ENCODE measurements around the gene ATP6V0A1. TPM values are rescaled to one million over a fixed set of nuclear protein-coding genes. Genes with fewer than 3 reads are reported as not detected.

The ATP6V0A1 gene
- total RNA-seq, 5 donors from 2014 or later (not counting 1 experiment from before 2014, with no cell fraction given), result 11.1 to 18.0 (median 14.9) TPM

- H3K4me1 ChIP-seq (ENCODE audit: control insufficient read depth in 1 of 2, extremely low read depth in 1 of 2, insufficient read depth in 2 of 2, low read length in 2 of 2), result peaks cover 2 to 6% of the 10 kb centered on the region in 2 experiments
- ATAC-seq (replicated peaks in 1 of 4), result no peak
- no peaks in the 10 kb centered on the region for H3K9me3 ChIP-seq
- DNase-seq, result no peak
- no peak overlapping the region for H3K27ac ChIP-seq (ENCODE audit: low read length)
- no peak overlapping the region for H3K4me3 ChIP-seq (ENCODE audit: control insufficient read depth in 1 of 2, extremely low read depth in 1 of 2, low read length in 1 of 2)
- H3K36me3 ChIP-seq (ENCODE audit: control insufficient read depth in 2 of 2, extremely low read depth in 1 of 2, insufficient read depth in 1 of 2, low read length in 1 of 2), result peaks cover 0 to 10% of the 10 kb centered on the region in 2 donors
- no peaks in the 10 kb centered on the region for H3K27me3 Mint-ChIP-seq
- peaks cover 5% of the 10 kb centered on the region for H3K36me3 Mint-ChIP-seq
- CTCF ChIA-PET, result interaction anchor here (0.6 to 1.6 kb wide), 3 partner anchors 83 to 86 kb away, joined by 4 to 5 read pairs (median 4); no protein-coding TSS in a partner anchor
- H3K4me3 Mint-ChIP-seq, result no peak overlapping the region
- 100% methylated on average over 5 of the region's 11 CpGs for WGBS (ENCODE audit: insufficient coverage)
- H3K9me3 Mint-ChIP-seq, result no peaks in the 10 kb centered on the region
- POLR2A ChIA-PET, result interaction anchor here in 1 of 2 donors (0.6 kb wide), 1 partner anchor 81 kb away, joined by 3 read pairs; no protein-coding TSS in a partner anchor
- peaks cover 5% of the 10 kb centered on the region in 3 donors for H3K4me1 Mint-ChIP-seq
- H3K27me3 ChIP-seq (replicated peaks in 1 of 2; ENCODE audit: control insufficient read depth in 2 of 2, extremely low read depth in 1 of 2, insufficient read depth in 2 of 2, low read length in 1 of 2), result peaks cover 0 to 7% of the 10 kb centered on the region in 2 experiments
- H3K27ac Mint-ChIP-seq, result no peak overlapping the region
These were observed 55.6 kb downstream of the ATP6V0A1 start for GRCh38 chr17:42514279-42514678.

- Histone ChIP-seq H3K27me3 (replicated peaks in 1 of 2; ENCODE audit: control insufficient read depth in 2 of 2, extremely low read depth in 1 of 2, insufficient read depth in 2 of 2, low read length in 1 of 2) (peaks cover 0 to 7% of the 10 kb centered on the region in 2 experiments), H3K27ac (ENCODE audit: low read length) (no peak overlapping the region), H3K4me1 (ENCODE audit: control insufficient read depth in 1 of 2, extremely low read depth in 1 of 2, insufficient read depth in 2 of 2, low read length in 2 of 2) (peaks cover 2 to 6% of the 10 kb centered on the region in 2 experiments), H3K36me3 (ENCODE audit: control insufficient read depth in 2 of 2, extremely low read depth in 1 of 2, insufficient read depth in 1 of 2, low read length in 1 of 2) (peaks cover 0 to 10% of the 10 kb centered on the region in 2 donors), H3K4me3 (ENCODE audit: control insufficient read depth in 1 of 2, extremely low read depth in 1 of 2, low read length in 1 of 2) (no peak overlapping the region), H3K9me3 (no peaks in the 10 kb centered on the region)
- Mint-ChIP-seq H3K4me3 (no peak overlapping the region), H3K9me3 (no peaks in the 10 kb centered on the region), H3K27ac (no peak overlapping the region), H3K27me3 (no peaks in the 10 kb centered on the region), H3K36me3 (peaks cover 3% of the 10 kb centered on the region), H3K4me1 (peaks cover 5% of the 10 kb centered on the region in 3 donors)
- WGBS (ENCODE audit: insufficient coverage), result 92% methylated on average over 7 of the region's 8 CpGs
- CTCF ChIA-PET, result interaction anchor here (0.6 to 1.6 kb wide), 6 partner anchors 28 to 302 kb away, joined by 3 to 10 read pairs (median 4); no protein-coding TSS in a partner anchor
- no peak for ATAC-seq (replicated peaks in 1 of 4)
- no peak for DNase-seq
- POLR2A ChIA-PET, result no interaction called here
These were observed 56.2 kb downstream of the ATP6V0A1 start for GRCh38 chr17:42514867-42515266.

- H3K27me3 ChIP-seq (replicated peaks in 1 of 2; ENCODE audit: control insufficient read depth in 2 of 2, extremely low read depth in 1 of 2, insufficient read depth in 2 of 2, low read length in 1 of 2), result peaks cover 0 to 13% of the 10 kb centered on the region in 2 experiments
- DNase-seq, result peak; percentile 53 to 87 (median 78)
- H3K4me1 ChIP-seq (ENCODE audit: control insufficient read depth in 1 of 2, extremely low read depth in 1 of 2, insufficient read depth in 2 of 2, low read length in 2 of 2), result peaks cover 2 to 6% of the 10 kb centered on the region in 2 experiments
- Mint-ChIP-seq H3K4me1 (peaks cover 5% of the 10 kb centered on the region in 3 donors), H3K27ac (no peak overlapping the region), H3K4me3 (no peak overlapping the region), H3K9me3 (no peaks in the 10 kb centered on the region), H3K27me3 (no peaks in the 10 kb centered on the region), H3K36me3 (peaks cover 13% of the 10 kb centered on the region)
- H3K4me3 ChIP-seq (ENCODE audit: control insufficient read depth in 1 of 2, extremely low read depth in 1 of 2, low read length in 1 of 2), result no peak overlapping the region
- 0% methylated on average over 4 of the region's 9 CpGs for WGBS (ENCODE audit: insufficient coverage)
- H3K36me3 ChIP-seq (ENCODE audit: control insufficient read depth in 2 of 2, extremely low read depth in 1 of 2, insufficient read depth in 1 of 2, low read length in 1 of 2), result peaks cover 0 to 7% of the 10 kb centered on the region in 2 donors
- ChIA-PET POLR2A (no interaction called here), CTCF (interaction anchor here (0.6 to 1.5 kb wide), 6 partner anchors 11 to 194 kb away, joined by 3 to 5 read pairs (median 3); no protein-coding TSS in a partner anchor)
- H3K27ac ChIP-seq (ENCODE audit: low read length), result no peak overlapping the region
- no peaks in the 10 kb centered on the region for H3K9me3 ChIP-seq
- peak; percentile 78 to 96 (median 84) for ATAC-seq (replicated peaks in 1 of 4)
These were observed 58.8 kb downstream of the ATP6V0A1 start for GRCh38 chr17:42517516-42517915.

GRCh38 chr17:42518046-42518754 lies 59.5 kb downstream of the ATP6V0A1 start:
- ChIA-PET CTCF (interaction anchor here (0.6 to 1.0 kb wide), 5 partner anchors 12 to 195 kb away, joined by 3 to 5 read pairs (median 3); no protein-coding TSS in a partner anchor), POLR2A (no interaction called here)
- no peak overlapping the region for H3K4me3 ChIP-seq (ENCODE audit: control insufficient read depth in 1 of 2, extremely low read depth in 1 of 2, low read length in 1 of 2)
- H3K27ac Mint-ChIP-seq, result no peak overlapping the region
- H3K27ac ChIP-seq (ENCODE audit: low read length), result no peak overlapping the region
- DNase-seq (no peak), ATAC-seq (replicated peaks in 1 of 4) (no peak)
- no peaks in the 10 kb centered on the region for H3K9me3 ChIP-seq
- peaks cover 5% of the 10 kb centered on the region in 3 donors for H3K4me1 Mint-ChIP-seq
- no peaks in the 10 kb centered on the region for H3K9me3 Mint-ChIP-seq
- H3K27me3 Mint-ChIP-seq, result no peaks in the 10 kb centered on the region
- 39% methylated on average over 3 of the region's 9 CpGs for WGBS (ENCODE audit: insufficient coverage)
- peaks cover 0 to 7% of the 10 kb centered on the region in 2 donors for H3K36me3 ChIP-seq (ENCODE audit: control insufficient read depth in 2 of 2, extremely low read depth in 1 of 2, insufficient read depth in 1 of 2, low read length in 1 of 2)
- H3K27me3 ChIP-seq (replicated peaks in 1 of 2; ENCODE audit: control insufficient read depth in 2 of 2, extremely low read depth in 1 of 2, insufficient read depth in 2 of 2, low read length in 1 of 2), result peaks cover 0 to 17% of the 10 kb centered on the region in 2 experiments
- H3K36me3 Mint-ChIP-seq, result peaks cover 16% of the 10 kb centered on the region
- H3K4me3 Mint-ChIP-seq, result no peak overlapping the region
- H3K4me1 ChIP-seq (ENCODE audit: control insufficient read depth in 1 of 2, extremely low read depth in 1 of 2, insufficient read depth in 2 of 2, low read length in 2 of 2), result peaks cover 2 to 6% of the 10 kb centered on the region in 2 experiments

GRCh38 chr17:42518755-42519545 lies 60.3 kb downstream of the ATP6V0A1 start:
- no peaks in the 10 kb centered on the region for H3K9me3 Mint-ChIP-seq
- H3K27me3 Mint-ChIP-seq, result no peaks in the 10 kb centered on the region
- peaks cover 16% of the 10 kb centered on the region for H3K36me3 Mint-ChIP-seq
- WGBS (ENCODE audit: insufficient coverage), result 94% methylated on average over 2 of the region's 6 CpGs
- ChIA-PET POLR2A (interaction anchor here in 1 of 2 donors (0.6 kb wide), 1 partner anchor 86 kb away, joined by 5 read pairs; no protein-coding TSS in a partner anchor), CTCF (interaction anchor here in 1 of 2 donors (0.9 to 1.7 kb wide), 2 partner anchors 44 to 198 kb away, joined by 4 to 5 read pairs; no protein-coding TSS in a partner anchor)
- Histone ChIP-seq H3K27me3 (replicated peaks in 1 of 2; ENCODE audit: control insufficient read depth in 2 of 2, extremely low read depth in 1 of 2, insufficient read depth in 2 of 2, low read length in 1 of 2) (peaks cover 0 to 18% of the 10 kb centered on the region in 2 experiments), H3K36me3 (ENCODE audit: control insufficient read depth in 2 of 2, extremely low read depth in 1 of 2, insufficient read depth in 1 of 2, low read length in 1 of 2) (peaks cover 0 to 7% of the 10 kb centered on the region in 2 donors), H3K4me1 (ENCODE audit: control insufficient read depth in 1 of 2, extremely low read depth in 1 of 2, insufficient read depth in 2 of 2, low read length in 2 of 2) (peaks cover 2 to 6% of the 10 kb centered on the region in 2 experiments), H3K9me3 (no peaks in the 10 kb centered on the region), H3K4me3 (ENCODE audit: control insufficient read depth in 1 of 2, extremely low read depth in 1 of 2, low read length in 1 of 2) (no peak overlapping the region), H3K27ac (ENCODE audit: low read length) (no peak overlapping the region)
- H3K4me1 Mint-ChIP-seq, result peaks cover 5% of the 10 kb centered on the region in 3 donors
- no peak for ATAC-seq (replicated peaks in 1 of 4)
- H3K27ac Mint-ChIP-seq, result no peak overlapping the region
- no peak overlapping the region for H3K4me3 Mint-ChIP-seq
- no peak for DNase-seq

Data from T-cell (primary cell).